Activated CD8-positive, alpha-beta memory T cell treated with anti-CD3 and anti-CD28 coated beads, Interleukin-2, amount 50 U/mL, for 1 hour (primary cell): Measurements from ENCODE around the gene LAMP1.
"Not testable (repeated sequence)": the region's sequence is repeated elsewhere in the genome, so short reads cannot be mapped to it uniquely, and the experiment has no call there.

Experiments used
- DNase-seq: peaks from one replicate; pipeline ENCODE4 v3.0.0-alpha.2; 2020; ENCODE audit errors: extremely low read depth

The LAMP1 gene

GRCh38 chr13:113297370-113298042, 467 bp downstream of the LAMP1 start:
- no peak for DNase-seq

- DNase-seq, result no peak
Observed at GRCh38 chr13:113298043-113298945, 1.3 kb downstream of the LAMP1 start.

- no peak for DNase-seq
Observed at GRCh38 chr13:113299951-113300350, 2.9 kb downstream of the LAMP1 start.

GRCh38 chr13:113302986-113303385, 5.9 kb downstream of the LAMP1 start:
- no peak for DNase-seq

DNA sequence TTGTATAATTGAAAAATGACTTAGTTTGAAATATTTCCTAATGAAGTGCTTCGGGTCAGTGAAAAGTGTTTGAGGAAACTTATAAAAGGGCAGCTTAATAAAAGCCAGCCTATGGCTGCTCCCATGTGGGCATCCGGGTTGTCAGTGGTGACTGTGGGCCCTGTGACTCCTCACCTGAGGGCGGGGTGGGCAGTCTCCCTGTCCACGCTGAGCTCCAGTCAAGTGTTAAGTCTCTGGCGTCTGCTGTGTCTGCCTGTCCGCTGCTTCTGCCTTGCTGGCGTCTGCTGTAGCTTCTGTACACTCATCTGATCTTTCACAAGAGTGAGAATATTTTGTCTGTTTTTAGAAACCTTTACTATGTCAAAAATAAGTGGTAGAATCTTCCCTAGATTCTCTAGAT, 7.1 kb downstream of the LAMP1 start:
- DNase-seq, result no peak

DNA sequence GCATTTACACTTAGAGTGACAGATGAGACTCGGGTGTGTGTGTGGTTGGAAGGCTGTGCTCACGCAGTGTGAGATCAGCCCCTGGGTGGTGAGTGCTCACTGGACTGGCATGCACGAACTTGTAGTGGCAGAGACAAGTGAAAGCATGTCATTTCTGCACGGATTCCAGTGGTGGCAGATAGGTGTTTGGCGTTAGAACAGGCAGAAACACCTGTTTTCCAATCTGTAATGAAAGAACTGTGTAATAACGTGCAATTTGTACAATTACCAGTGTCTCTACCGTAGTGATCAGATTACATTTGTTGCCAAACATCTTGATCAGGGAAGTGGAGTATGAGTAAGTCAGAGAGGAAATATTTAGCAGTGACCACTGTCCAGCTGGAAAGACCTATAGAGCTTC, 8.2 kb downstream of the LAMP1 start:
- DNase-seq, result no peak

DNA sequence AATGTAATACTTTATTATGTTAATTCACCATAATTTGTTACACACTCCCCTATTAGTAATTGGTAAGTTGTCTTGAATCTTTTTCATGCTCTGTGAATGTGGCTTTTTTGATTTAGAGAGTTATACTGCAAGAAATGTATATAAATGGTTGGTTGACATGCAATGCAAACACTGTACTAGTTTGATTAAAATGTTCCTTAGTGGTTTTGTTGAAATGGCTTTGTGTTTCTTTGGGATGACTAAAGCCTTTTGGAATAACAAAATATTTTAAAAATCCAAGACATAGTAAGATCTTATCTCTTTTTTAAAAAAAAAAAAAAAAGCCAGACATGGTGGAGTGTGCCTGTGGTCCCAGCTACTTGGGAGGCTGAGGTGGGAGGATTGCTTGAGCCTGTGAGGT, 10.5 kb downstream of the LAMP1 start:
- no peak for DNase-seq

DNA sequence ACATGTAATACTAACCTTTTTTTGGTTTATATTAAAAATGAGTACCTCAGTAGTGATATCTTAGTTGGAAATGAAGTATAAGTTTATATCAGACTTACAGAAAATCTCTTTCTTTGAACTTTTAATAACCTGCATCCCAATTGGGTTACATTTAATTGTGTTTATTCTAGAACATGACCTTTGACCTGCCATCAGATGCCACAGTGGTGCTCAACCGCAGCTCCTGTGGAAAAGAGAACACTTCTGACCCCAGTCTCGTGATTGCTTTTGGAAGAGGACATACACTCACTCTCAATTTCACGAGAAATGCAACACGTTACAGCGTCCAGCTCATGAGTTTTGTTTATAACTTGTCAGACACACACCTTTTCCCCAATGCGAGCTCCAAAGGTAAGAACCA, 12.4 kb downstream of the LAMP1 start:
- DNase-seq, result no peak

DNA sequence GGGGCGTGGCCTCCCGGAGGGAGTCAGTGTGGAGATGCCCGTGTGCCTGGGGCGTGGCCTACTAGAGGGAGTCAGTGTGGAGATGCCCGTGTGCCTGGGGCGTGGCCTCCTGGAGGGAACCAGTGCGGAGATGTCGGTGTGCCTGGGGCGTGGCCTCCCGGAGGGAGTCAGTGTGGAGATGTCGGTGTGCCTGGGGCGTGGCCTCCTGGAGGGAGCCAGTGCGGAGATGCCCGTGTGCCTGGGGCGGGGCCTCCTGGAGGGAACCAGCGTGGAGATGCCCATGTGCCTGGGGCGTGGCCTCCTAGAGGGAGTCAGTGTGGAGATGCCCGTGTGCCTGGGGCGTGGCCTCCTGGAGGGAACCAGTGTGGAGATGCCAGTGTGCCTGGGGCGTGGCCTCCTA, 17.1 kb downstream of the LAMP1 start:
- DNase-seq, result not testable (repeated sequence)

DNA sequence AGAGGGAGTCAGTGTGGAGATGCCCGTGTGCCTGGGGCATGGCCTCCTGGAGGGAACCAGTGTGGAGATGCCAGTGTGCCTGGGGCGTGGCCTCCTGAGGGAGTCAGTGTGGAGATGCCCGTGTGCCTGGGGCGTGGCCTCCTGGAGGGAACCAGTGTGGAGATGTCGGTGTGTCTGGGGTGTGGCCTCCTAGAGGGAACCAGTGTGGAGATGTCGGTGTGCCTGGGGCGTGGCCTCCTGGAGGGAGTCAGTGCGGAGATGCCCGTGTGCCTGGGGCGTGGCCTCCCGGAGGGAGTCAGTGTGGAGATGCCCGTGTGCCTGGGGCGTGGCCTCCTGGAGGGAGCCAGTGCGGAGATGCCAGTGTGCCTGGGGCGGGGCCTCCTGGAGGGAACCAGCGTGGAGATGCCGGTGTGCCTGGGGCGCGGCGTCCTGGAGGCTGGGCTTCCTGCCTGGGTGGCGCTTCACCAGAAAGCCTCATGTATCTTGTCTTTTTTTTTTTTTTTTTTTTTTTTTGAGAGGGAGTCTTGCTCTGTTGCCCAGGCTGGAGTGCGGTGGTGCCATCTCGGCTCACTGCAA, 17.9 kb downstream of the LAMP1 start:
- DNase-seq, result not testable (repeated sequence)

- no peak for DNase-seq
Observed at GRCh38 chr13:113315992-113316391, 19.0 kb downstream of the LAMP1 start.

DNA sequence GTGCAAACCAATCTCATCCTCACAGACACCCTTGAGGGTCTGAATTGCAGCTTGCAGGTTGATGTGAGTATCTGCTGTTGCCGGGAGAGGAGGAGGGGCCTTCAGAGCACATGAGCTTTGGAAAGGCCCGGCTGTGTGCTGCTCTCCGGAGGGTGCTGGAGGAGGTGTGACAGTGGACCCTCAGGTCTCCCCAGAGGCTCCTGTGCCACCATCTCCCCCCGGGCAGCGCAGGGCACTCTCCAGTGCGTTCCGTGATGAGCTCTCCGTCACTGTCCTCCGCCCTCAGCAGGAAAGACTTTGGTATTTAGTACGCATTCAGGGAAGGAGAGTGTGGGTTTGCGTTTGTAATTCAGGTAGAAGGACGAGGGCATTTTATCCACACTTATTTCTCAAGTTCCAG, 20.0 kb downstream of the LAMP1 start:
- no peak for DNase-seq

DNA sequence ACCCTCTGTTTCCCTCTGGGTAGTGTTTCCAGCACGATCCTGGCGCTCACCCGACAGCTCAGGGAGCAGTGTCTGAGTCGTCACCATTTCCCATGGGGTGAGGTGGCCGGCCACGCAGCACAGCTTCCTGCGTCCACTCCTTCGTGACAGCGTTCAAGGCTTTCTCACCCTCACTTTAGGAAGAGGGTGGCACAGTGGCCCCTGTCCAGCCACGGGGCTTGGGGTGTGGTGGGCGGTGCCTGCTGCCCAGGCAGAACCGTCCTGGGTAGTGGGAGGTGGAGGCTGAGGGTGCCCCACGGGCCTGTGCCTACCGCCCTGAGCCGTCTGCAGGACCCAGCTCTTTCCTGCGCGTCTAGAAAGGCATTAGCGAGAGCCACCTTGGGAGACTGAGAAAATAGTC, 21.9 kb downstream of the LAMP1 start:
- DNase-seq, result no peak

GRCh38 chr13:113319371-113319770, 22.3 kb downstream of the LAMP1 start:
- DNase-seq, result no peak

GRCh38 chr13:113320226-113320875, 23.3 kb downstream of the LAMP1 start:
- no peak for DNase-seq

GRCh38 chr13:113321546-113321945, 24.5 kb downstream of the LAMP1 start:
- no peak for DNase-seq

GRCh38 chr13:113322043-113322461, 25.0 kb downstream of the LAMP1 start:
- no peak for DNase-seq

DNA sequence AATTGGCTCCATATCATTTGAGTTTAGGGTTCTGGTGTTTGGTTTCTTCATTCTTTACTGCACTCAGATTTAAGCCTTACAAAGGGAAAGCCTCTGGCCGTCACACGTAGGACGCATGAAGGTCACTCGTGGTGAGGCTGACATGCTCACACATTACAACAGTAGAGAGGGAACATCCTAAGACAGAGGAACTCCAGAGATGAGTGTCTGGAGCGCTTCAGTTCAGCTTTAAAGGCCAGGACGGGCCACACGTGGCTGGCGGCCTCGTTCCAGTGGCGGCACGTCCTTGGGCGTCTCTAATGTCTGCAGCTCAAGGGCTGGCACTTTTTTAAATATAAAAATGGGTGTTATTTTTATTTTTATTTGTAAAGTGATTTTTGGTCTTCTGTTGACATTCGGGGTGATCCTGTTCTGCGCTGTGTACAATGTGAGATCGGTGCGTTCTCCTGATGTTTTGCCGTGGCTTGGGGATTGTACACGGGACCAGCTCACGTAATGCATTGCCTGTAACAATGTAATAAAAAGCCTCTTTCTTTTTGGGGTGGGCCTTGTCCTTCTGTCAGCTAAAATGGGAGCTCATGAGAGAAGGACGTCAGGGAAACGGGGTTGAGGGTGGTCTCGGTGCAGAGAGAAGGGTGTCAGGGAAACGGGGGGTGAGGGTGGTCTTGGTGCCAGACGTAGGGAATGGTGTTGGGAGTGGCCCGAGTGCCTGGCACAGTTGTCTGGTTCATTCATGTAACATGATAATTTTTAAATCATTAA, 26.0 kb downstream of the LAMP1 start:
- no peak for DNase-seq

GRCh38 chr13:113323869-113324268, 26.8 kb downstream of the LAMP1 start:
- DNase-seq, result no peak

- DNase-seq, result no peak
Observed at GRCh38 chr13:113324398-113324797, 27.4 kb downstream of the LAMP1 start.

- no peak for DNase-seq
Observed at GRCh38 chr13:113325779-113326178, 28.7 kb downstream of the LAMP1 start.

GRCh38 chr13:113327391-113327765, 30.3 kb downstream of the LAMP1 start:
- DNase-seq, result no peak
